ENCODE measurements around the gene ATG5. TPM values are rescaled to one million over a fixed set of nuclear protein-coding genes. Genes with fewer than 3 reads are reported as not detected.

Gene ATG5
- total and polyA plus RNA-seq, 12 donors: 20.1 to 65.9 (median 41.9) TPM

GRCh38 chr6:106281088-106281487, 44.5 kb downstream of the ATG5 start:
- intact Hi-C loops (cut with DNase I): no loop called here

GRCh38 chr6:106279179-106279578, 46.4 kb downstream of the ATG5 start:
- intact Hi-C loops (cut with DNase I): no loop called here
- Histone ChIP-seq H3K36me3 (replicated peaks in 1 of 2) (peaks cover 0 to 11% of the 10 kb centered on the region in 2 donors), H3K4me1 (replicated peaks in 1 of 2) (no peaks in the 10 kb centered on the region), H3K27me3 (no peaks in the 10 kb centered on the region), H3K4me3 (no peak overlapping the region), H3K27ac (no peak overlapping the region), H3K9me3 (replicated peaks in 1 of 3) (no peaks in the 10 kb centered on the region)
- TF ChIP-seq POLR2A (IDR thresholded peaks at IDR 0.05) (no peak), CTCF (IDR thresholded peaks at IDR 0.05) (no peak)
- 68 to 83% (median 74%) methylated on average over 1 of the region's 1 CpG for WGBS, 4 donors
- no peak for DNase-seq

More at GRCh38 chr6:106281088-106281487, 44.5 kb downstream of the ATG5 start:
- Histone ChIP-seq H3K27ac (no peak overlapping the region), H3K9me3 (replicated peaks in 1 of 3) (no peaks in the 10 kb centered on the region), H3K4me1 (replicated peaks in 1 of 2) (no peaks in the 10 kb centered on the region), H3K27me3 (no peaks in the 10 kb centered on the region), H3K36me3 (replicated peaks in 1 of 2) (peaks cover 0 to 11% of the 10 kb centered on the region in 2 donors), H3K4me3 (no peak overlapping the region)
- DNase-seq: no peak
- TF ChIP-seq CTCF (IDR thresholded peaks at IDR 0.05) (no peak), POLR2A (IDR thresholded peaks at IDR 0.05) (no peak)

- peaks cover 0 to 11% of the 10 kb centered on the region in 2 donors for H3K36me3 ChIP-seq (replicated peaks in 1 of 2)
- no peak for TF ChIP-seq CTCF (IDR thresholded peaks at IDR 0.05)
- no peak for TF ChIP-seq POLR2A (IDR thresholded peaks at IDR 0.05)
- WGBS, 4 donors: 87 to 98% (median 91%) methylated on average over 5 of the region's 5 CpGs
- H3K27ac ChIP-seq: no peak overlapping the region
- intact Hi-C loops (cut with DNase I): no loop called here
- no peaks in the 10 kb centered on the region for H3K27me3 ChIP-seq
- no peak for DNase-seq
- no peak overlapping the region for H3K4me3 ChIP-seq
- no peaks in the 10 kb centered on the region for H3K9me3 ChIP-seq (replicated peaks in 1 of 3)
- no peaks in the 10 kb centered on the region for H3K4me1 ChIP-seq (replicated peaks in 1 of 2)
These were observed 49.9 kb downstream of the ATG5 start for GRCh38 chr6:106275692-106276091.

- H3K4me3 ChIP-seq: no peak overlapping the region
- intact Hi-C loops (cut with DNase I): no loop called here
- no peak for TF ChIP-seq POLR2A (IDR thresholded peaks at IDR 0.05)
- no peak for TF ChIP-seq CTCF (IDR thresholded peaks at IDR 0.05)
- WGBS, 4 donors: 74 to 90% (median 84%) methylated on average over 1 of the region's 1 CpG
- H3K27ac ChIP-seq: no peak overlapping the region
- no peaks in the 10 kb centered on the region for H3K36me3 ChIP-seq (replicated peaks in 1 of 2)
- H3K4me1 ChIP-seq (replicated peaks in 1 of 2): no peaks in the 10 kb centered on the region
- H3K9me3 ChIP-seq (replicated peaks in 1 of 3): no peaks in the 10 kb centered on the region
- DNase-seq: no peak
- H3K27me3 ChIP-seq: no peaks in the 10 kb centered on the region
These were observed 52.5 kb downstream of the ATG5 start for GRCh38 chr6:106273087-106273486.
